GM12878 (cell line): Measurements from ENCODE around the gene MBNL1. TPM values are rescaled to one million over a fixed set of nuclear protein-coding genes. Genes with fewer than 3 reads are reported as not detected.

ENCODE experiments used
- ATAC-seq: fragments of 200-7000 bp; cut with Tn5 transposase; 3 replicates; pipeline ENCODE4 v1.9.1; 2020; ENCODE audit warnings: mild to moderate bottlenecking, moderate library complexity
- BruUV-seq: library from RNA; stranded (reverse); fragments of 400-500 nt; replicated peaks from 2 replicates; lab custom pipeline; 2021; lab: Mats Ljungman, UMichigan
- CTCF ChIA-PET: fragments of 300-600 bp; sonication (Branson Sonifier 250); formaldehyde crosslinking; extraction: SDS; loops from one replicate; lab custom pipeline; 2021; ENCODE audit warnings: inconsistent platforms; lab: Yijun Ruan, JAX
- POLR2A ChIA-PET: fragments of 350-600 bp; formaldehyde crosslinking; extraction: SDS; loops from one replicate; lab custom pipeline; 2021; ENCODE audit warnings: inconsistent platforms; lab: Charles Lee
- RAD21 ChIA-PET: fragments of 300-600 bp; sonication (Branson Sonifier 250); formaldehyde crosslinking; loops from one replicate; lab custom pipeline; 2023; ENCODE audit warnings: antibody characterized with exemption; ENCODE audit not compliant: unreplicated experiment; lab: Charles Lee
- SMC1A ChIA-PET: fragments of 300-600 bp; sonication (Branson Sonifier 250); formaldehyde crosslinking; loops from one replicate; lab custom pipeline; 2023; ENCODE audit not compliant: unreplicated experiment, uncharacterized antibody; lab: Charles Lee
- DNase-seq: peaks from one replicate; pipeline ENCODE4 v3.0.0-alpha.2; 2011; ENCODE audit warnings: low read depth, low spot score
- FAIRE-seq: peaks from 3 replicates; lab custom pipeline; 2011; peaks lifted over from hg19 to GRCh38; lab: Jason Lieb, UNC
- H2AFZ ChIP-seq: 2 replicates; pipeline ENCODE4 v1.6.0; 2011; ENCODE audit warnings: low read depth, low read length, control low read depth; ENCODE audit not compliant: control insufficient read depth
- H3K27ac ChIP-seq: 2 replicates; pipeline ENCODE4 v1.5.1; 2011; ENCODE audit warnings: control low read depth; ENCODE audit not compliant: control insufficient read depth, insufficient read depth
- H3K27me3 ChIP-seq, 2 experiments: replicated peaks in 1 of 2; 2 replicates each; pipeline versions ENCODE4 v1.6.0 to v1.6.1; 2011; ENCODE audit warnings: low read length in 1 of 2; ENCODE audit not compliant: control insufficient read depth in 2 of 2, insufficient read depth in 2 of 2
- H3K36me3 ChIP-seq, 2 experiments: 2 replicates each; pipeline ENCODE4 v1.5.1; 2011; ENCODE audit warnings: low read length in 1 of 2; ENCODE audit not compliant: control insufficient read depth in 2 of 2, insufficient read depth in 2 of 2
- H3K4me1 ChIP-seq: 2 replicates; pipeline ENCODE4 v1.6.1; 2011; ENCODE audit warnings: mild to moderate bottlenecking, low read length, moderate library complexity, mixed read lengths; ENCODE audit not compliant: control insufficient read depth, insufficient read depth
- H3K4me2 ChIP-seq: 2 replicates; pipeline ENCODE4 v1.6.0; 2011; ENCODE audit warnings: control low read depth; ENCODE audit not compliant: control insufficient read depth, insufficient read depth
- H3K4me3 ChIP-seq: fragments of 200-600 bp; sonication (generic); 2 replicates; pipeline ENCODE4 v1.5.1; 2016
- H3K79me2 ChIP-seq: 2 replicates; pipeline ENCODE4 v1.6.0; 2011; ENCODE audit warnings: low read length; ENCODE audit not compliant: control insufficient read depth, insufficient read depth
- H3K9ac ChIP-seq: 2 replicates; pipeline ENCODE4 v1.8.0; 2011; ENCODE audit warnings: low read length, control low read depth, mixed read lengths; ENCODE audit not compliant: control insufficient read depth, insufficient read depth
- H3K9me3 ChIP-seq: replicated peaks from 3 replicates; pipeline ENCODE4 v1.5.1; 2011; ENCODE audit warnings: mild to moderate bottlenecking, low read length; ENCODE audit not compliant: control insufficient read depth, insufficient read depth
- H4K20me1 ChIP-seq: 2 replicates; pipeline ENCODE4 v1.6.0; 2011; ENCODE audit not compliant: control insufficient read depth, insufficient read depth
- EED ChIP-seq: sonication (generic); IDR thresholded peaks from 2 replicates; pipeline ENCODE4 v1.6.1; 2016; ENCODE audit warnings: antibody characterized with exemption, low read depth
- LARP7 ChIP-seq: fragments of 450-650 bp; IDR thresholded peaks from 2 replicates; pipeline ENCODE4 v1.6.1; 2017; ENCODE audit warnings: mild to moderate bottlenecking
- PKNOX1 ChIP-seq: fragments of 450-650 bp; IDR thresholded peaks from 2 replicates; pipeline ENCODE4 v1.6.1; 2016; ENCODE audit warnings: mild to moderate bottlenecking
- REST ChIP-seq: IDR thresholded peaks from 2 replicates; pipeline ENCODE4 v1.6.1; 2012; ENCODE audit warnings: mild to moderate bottlenecking, low read depth, low read length
- RUNX3 ChIP-seq: IDR thresholded peaks from 2 replicates; pipeline ENCODE4 v1.6.1; 2012; ENCODE audit warnings: low read length, inconsistent platforms
- SPI1 ChIP-seq: IDR thresholded peaks from 2 replicates; pipeline ENCODE4 v1.6.1; 2011; ENCODE audit warnings: low read depth, mild to moderate bottlenecking, low read length, moderate library complexity, borderline replicate concordance; ENCODE audit not compliant: insufficient read depth
- ZNF274 ChIP-seq: IDR thresholded peaks from one replicate; pipeline ENCODE4 v1.8.0; 2011; ENCODE audit not compliant: insufficient read length, insufficient read depth
- ZNF687 ChIP-seq: fragments of 450-650 bp; IDR thresholded peaks from 2 replicates; pipeline ENCODE4 v1.6.1; 2017; ENCODE audit warnings: mild to moderate bottlenecking, moderate library complexity
- WGBS: methylation state at CpG from one replicate; pipeline ENCODE4 v1.1.6; 2016; ENCODE audit warnings: low lambda C conversion rate; ENCODE audit not compliant: insufficient replicate concordance, insufficient coverage; ENCODE audit errors: missing lambda C conversion rate; 5-methylcytosine and 5-hydroxymethylcytosine counted together
- in situ Hi-C: fragments of 300-500 bp; cut with MboI; formaldehyde crosslinking; loops from 9 replicates; pipeline ENCODE4 v1.14.3; 2018; ENCODE audit warnings: mixed read lengths
- intact Hi-C: fragments of 100-400 bp; cut with micrococcal nuclease; formaldehyde crosslinking; loops from one replicate; pipeline ENCODE4 v1.14.2; 2022; ENCODE audit not compliant: unreplicated experiment
- polyA plus RNA-seq, 11 experiments: library from polyadenylated mRNA; depleted of rRNA in 4 of 11; unstranded in 6 of 11; stranded (reverse) in 5 of 11; fragments of >200 nt; fragmentation: Nextera tagmentation in 4 of 11; fragmentation: Illumina TruSeq in 1 of 11; extraction: Ambion mirVana in 4 of 11; extraction: Trizol in 1 of 11; gene quantifications; 1 replicate in 1 of 11; 2 replicates in 10 of 11; pipeline versions ENCODE4 v1.2.1 to v1.2.3, GENCODE V29; 2011 to 2016; ENCODE audit warnings: inconsistent platforms in 2 of 11, missing spikeins in 2 of 11, low read depth in 1 of 11
- total RNA-seq, 4 experiments: library from RNA; depleted of rRNA in 3 of 4; stranded (reverse); fragments of >200 nt in 3 of 4; fragmentation: Illumina TruSeq in 1 of 4; extraction: Trizol in 1 of 4; gene quantifications; 2 replicates each; pipeline versions ENCODE4 v1.2.1 to v1.2.3, GENCODE V29; 2013 to 2021

Gene MBNL1
- total and polyA plus RNA-seq, 10 of the 15 experiments (the other 5 are each of a cell fraction or from before 2014, with no cell fraction given): 59.6 to 337 (median 143) TPM

GRCh38 chr3:152241142-152242017 is 27.3 kb upstream of the MBNL1 start:
- SMC1A ChIA-PET: interaction anchor here (1.0 to 7.3 kb wide), 5 partner anchors 11 to 202 kb away, joined by 3 to 160 read pairs (median 6); no protein-coding TSS in a partner anchor
- CTCF ChIA-PET: interaction anchor here (0.6 to 1.8 kb wide), 2 partner anchors 37 to 40 kb away, joined by 3 to 4 read pairs; no protein-coding TSS in a partner anchor
- RAD21 ChIA-PET: interaction anchor here (0.6 to 7.7 kb wide), 3 partner anchors 14 to 142 kb away, joined by 3 to 108 read pairs (median 3); no protein-coding TSS in a partner anchor
- Histone ChIP-seq H3K9me3 (peaks cover 2% of the 10 kb centered on the region), H3K79me2 (peaks cover 20% of the 10 kb centered on the region), H3K27me3 (no peaks in the 10 kb centered on the region), H4K20me1 (no peaks in the 10 kb centered on the region), H3K4me2 (peak overlapping the region; percentile 43), H3K4me3 (no peak overlapping the region), H3K9ac (no peak overlapping the region; the same call in 1 of the 2 replicates), H3K27ac (peak overlapping the region; percentile 91), H3K4me1 (peaks cover 27% of the 10 kb centered on the region), H3K36me3 (no peaks in the 10 kb centered on the region), H2AFZ (peak overlapping the region; percentile 64)
- peak; percentile 44; the same call in 1 of the 2 replicates for TF ChIP-seq SPI1
- TF ChIP-seq PKNOX1: peak; percentile 32
- TF ChIP-seq EED: 0 out of 2 replicates have a peak, but pooled peaks have one; percentile 22
- no peak for TF ChIP-seq ZNF274
- no peak for TF ChIP-seq REST
- TF ChIP-seq RUNX3: peak; percentile 54
- no peak for TF ChIP-seq LARP7
- 0 out of 2 replicates have a peak, but pooled peaks have one; percentile 9 for TF ChIP-seq ZNF687
- WGBS: 0% methylated on average over 2 of the region's 2 CpGs
- in situ Hi-C loops (no loop called here), intact Hi-C loops (loop anchor here (2.0 kb wide), 1 partner anchor 37 kb away; no protein-coding TSS in a partner anchor)
- ATAC-seq (peak; percentile 69), FAIRE-seq (no peak), DNase-seq (no peak)
- POLR2A ChIA-PET: no interaction called here
- BruUV-seq: no TSS peak
